SH-SY5Y (cell line): ENCODE results near the gene NT5C1B.

ENCODE experiments used
- GATA2 ChIP-seq: IDR thresholded peaks from 2 replicates; pipeline ENCODE4 v1.6.1; 2011; ENCODE audit warnings: mild to moderate bottlenecking, low read depth, low read length
- GATA3 ChIP-seq: IDR thresholded peaks from 2 replicates; pipeline ENCODE4 v1.6.1; 2011; ENCODE audit warnings: low read depth, mild to moderate bottlenecking, low read length, moderate library complexity

DNA sequence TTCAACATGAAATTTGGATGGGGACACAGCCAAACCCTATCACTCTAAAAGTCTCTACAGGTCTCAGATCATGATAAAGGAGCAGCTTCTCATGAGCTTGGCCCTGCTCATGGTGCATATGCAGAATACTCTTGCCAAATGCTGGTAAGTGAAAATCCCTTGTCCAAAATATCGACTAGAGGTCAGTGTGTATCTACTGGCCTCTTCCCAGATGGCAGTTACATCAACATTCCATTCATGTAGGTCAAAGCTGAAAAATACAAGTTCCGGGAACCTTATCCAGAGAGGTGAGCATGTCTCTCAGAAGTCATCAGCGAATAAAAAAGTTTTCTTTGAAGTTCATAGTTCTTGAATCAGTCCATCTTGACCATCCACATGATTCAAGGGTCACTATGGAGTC, 7.6 kb upstream of the NT5C1B start:
- TF ChIP-seq GATA3 (no peak), GATA2 (no peak)
